ENCODE measurements around the gene MEIS2. TPM values are rescaled to one million over a fixed set of nuclear protein-coding genes. Genes with fewer than 3 reads are reported as not detected.

Gene MEIS2
- polyA plus RNA-seq, 2 of the 4 experiments (the other 2 are of a cell fraction), result 7.3 to 11.1 TPM

DNA sequence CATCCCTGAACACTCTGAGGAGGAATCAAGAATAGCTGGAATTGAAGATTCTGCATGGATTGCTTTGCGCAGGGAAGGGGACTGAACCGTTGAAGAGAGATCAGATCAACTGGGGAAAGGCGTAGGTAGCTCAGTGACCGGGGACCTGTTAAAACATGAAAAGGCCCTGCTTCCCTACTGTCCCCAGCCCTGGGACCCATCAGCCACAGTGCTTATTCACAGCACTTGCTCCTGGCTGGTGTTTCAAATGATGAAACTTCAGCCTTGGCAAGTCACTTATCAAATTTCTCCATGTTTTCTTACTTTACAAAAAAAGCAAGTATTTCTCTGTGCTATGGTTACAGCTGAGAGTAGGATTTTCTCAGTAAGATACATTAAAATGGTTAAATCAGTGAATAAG, 199.3 kb downstream of the MEIS2 start:
- no peak overlapping the region for H3K4me3 ChIP-seq
- H3K27ac ChIP-seq, result no peak overlapping the region
- FAIRE-seq, result no peak
- WGBS (ENCODE audit: missing lambda C conversion rate), result 94% methylated on average over 4 of the region's 4 CpGs
- DNase-seq (ENCODE audit: low read depth in 1 of 2, low spot score in 1 of 2), result no peak
- ATAC-seq, result no peak
- H3K9me3 ChIP-seq, result no peaks in the 10 kb centered on the region
- peaks cover 26% of the 10 kb centered on the region for H3K4me1 ChIP-seq
- ChIA-PET CTCF (interaction anchor here (1.2 kb wide), 1 partner anchor 233 kb away, joined by 3 read pairs; no protein-coding TSS in a partner anchor), POLR2A (no interaction called here)
- H3K4me2 ChIP-seq, result no peak overlapping the region
- TF ChIP-seq ESRRA (IDR thresholded peaks at IDR 0.05; ENCODE audit: borderline replicate concordance, low read length) (no peak), BHLHE40 (IDR thresholded peaks at IDR 0.05; ENCODE audit: low read depth, low read length) (no peak), RARB (CRISPR knock-in tag; IDR thresholded peaks at IDR 0.05) (no peak), FOSB (CRISPR knock-in tag; IDR thresholded peaks at IDR 0.05) (no peak), RCOR1 (IDR thresholded peaks at IDR 0.05; ENCODE audit: low read depth, low read length) (no peak)

DNA sequence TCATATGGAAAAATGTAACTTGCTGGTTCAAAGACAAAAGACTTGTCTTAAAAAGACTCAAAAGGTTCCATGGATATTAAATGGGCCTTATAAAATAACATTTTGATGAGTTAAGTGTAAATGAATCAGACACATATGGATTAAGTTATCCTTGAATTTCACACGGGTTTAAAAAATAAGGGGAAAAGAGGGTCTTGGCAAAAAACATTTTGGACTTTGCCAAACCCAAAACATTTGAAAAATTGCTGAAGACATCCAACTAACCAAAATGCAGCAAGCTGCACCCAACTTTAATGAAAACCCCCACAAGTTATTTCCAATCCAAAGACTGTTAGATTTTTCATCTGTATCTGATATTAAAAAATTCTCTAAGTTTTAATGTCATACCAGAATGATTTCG, 200.7 kb downstream of the MEIS2 start:
- POLR2A ChIA-PET, result no interaction called here
- Histone ChIP-seq H3K4me3 (no peak overlapping the region), H3K4me1 (peaks cover 26% of the 10 kb centered on the region), H3K9me3 (no peaks in the 10 kb centered on the region), H3K4me2 (no peak overlapping the region), H3K27ac (no peak overlapping the region)
- DNase-seq (ENCODE audit: low read depth in 1 of 2, low spot score in 1 of 2) (no peak), ATAC-seq (no peak), FAIRE-seq (no peak)
- 91% methylated on average over 2 of the region's 2 CpGs for WGBS (ENCODE audit: missing lambda C conversion rate)
- CTCF ChIA-PET, result interaction anchor here (1.0 kb wide), 1 partner anchor 16 kb away, joined by 3 read pairs; no protein-coding TSS in a partner anchor
- TF ChIP-seq HMGXB4 (CRISPR knock-in tag; IDR thresholded peaks at IDR 0.05; ENCODE audit: borderline replicate concordance) (no peak), ATOH8 (CRISPR knock-in tag; IDR thresholded peaks at IDR 0.05; ENCODE audit: low read depth) (no peak), SREBF2 (IDR thresholded peaks at IDR 0.05) (no peak), MYC (IDR thresholded peaks at IDR 0.05; ENCODE audit: borderline replicate concordance, low read length) (no peak), EHF (CRISPR knock-in tag; IDR thresholded peaks at IDR 0.05) (no peak), ZSCAN20 (CRISPR knock-in tag; IDR thresholded peaks at IDR 0.05) (no peak), FOSB (CRISPR knock-in tag; IDR thresholded peaks at IDR 0.05) (no peak), GATA3 (IDR thresholded peaks at IDR 0.05; ENCODE audit: borderline replicate concordance) (no peak), TP53 (CRISPR knock-in tag; IDR thresholded peaks at IDR 0.05) (no peak), HOXB13 (CRISPR knock-in tag; IDR thresholded peaks at IDR 0.05; ENCODE audit: low read depth) (no peak), HEYL (CRISPR knock-in tag; IDR thresholded peaks at IDR 0.05) (no peak), BHLHE40 (IDR thresholded peaks at IDR 0.05; ENCODE audit: low read depth, low read length) (no peak), PBX3 (IDR thresholded peaks at IDR 0.05) (no peak), RFX5 (IDR thresholded peaks at IDR 0.05) (no peak), PHF8 (IDR thresholded peaks at IDR 0.05; ENCODE audit: borderline replicate concordance, low read depth) (no peak), REST (IDR thresholded peaks at IDR 0.05) (no peak), RAD21 (conservative IDR thresholded peaks at IDR 0.05 in 1 of 2, IDR thresholded peaks at IDR 0.05 in 1 of 2) (no peak), CEBPB (IDR thresholded peaks at IDR 0.05) (no peak), HOXB5 (CRISPR knock-in tag; IDR thresholded peaks at IDR 0.05) (no peak)
- TF ChIP-seq, protein P1, sequence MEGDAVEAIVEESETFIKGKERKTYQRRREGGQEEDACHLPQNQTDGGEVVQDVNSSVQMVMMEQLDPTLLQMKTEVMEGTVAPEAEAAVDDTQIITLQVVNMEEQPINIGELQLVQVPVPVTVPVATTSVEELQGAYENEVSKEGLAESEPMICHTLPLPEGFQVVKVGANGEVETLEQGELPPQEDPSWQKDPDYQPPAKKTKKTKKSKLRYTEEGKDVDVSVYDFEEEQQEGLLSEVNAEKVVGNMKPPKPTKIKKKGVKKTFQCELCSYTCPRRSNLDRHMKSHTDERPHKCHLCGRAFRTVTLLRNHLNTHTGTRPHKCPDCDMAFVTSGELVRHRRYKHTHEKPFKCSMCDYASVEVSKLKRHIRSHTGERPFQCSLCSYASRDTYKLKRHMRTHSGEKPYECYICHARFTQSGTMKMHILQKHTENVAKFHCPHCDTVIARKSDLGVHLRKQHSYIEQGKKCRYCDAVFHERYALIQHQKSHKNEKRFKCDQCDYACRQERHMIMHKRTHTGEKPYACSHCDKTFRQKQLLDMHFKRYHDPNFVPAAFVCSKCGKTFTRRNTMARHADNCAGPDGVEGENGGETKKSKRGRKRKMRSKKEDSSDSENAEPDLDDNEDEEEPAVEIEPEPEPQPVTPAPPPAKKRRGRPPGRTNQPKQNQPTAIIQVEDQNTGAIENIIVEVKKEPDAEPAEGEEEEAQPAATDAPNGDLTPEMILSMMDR (IDR thresholded peaks at IDR 0.05), result no peak
